Stimulated activated naive CD8-positive, alpha-beta T cell treated with anti-CD3 and anti-CD28 coated beads, Interleukin-15, Interleukin-2, amounts not matched to agents 100 ng/mL and 50 ng/mL, for 24 hours (primary cell): ENCODE data around the gene RAPGEF5.

Source experiments
- H3K27ac Mint-ChIP-seq: one replicate; pipeline ENCODE4 v1.8.0; 2021; ENCODE audit warnings: mild to moderate bottlenecking, mixed read lengths
- H3K27me3 Mint-ChIP-seq: one replicate; pipeline ENCODE4 v1.8.0; 2021; ENCODE audit warnings: mixed read lengths
- H3K36me3 Mint-ChIP-seq: one replicate; pipeline ENCODE4 v1.8.0; 2021; ENCODE audit warnings: low read depth, mixed read lengths
- H3K4me1 Mint-ChIP-seq: one replicate; pipeline ENCODE4 v1.8.0; 2021; ENCODE audit warnings: low read depth, mixed read lengths
- H3K4me3 Mint-ChIP-seq: one replicate; pipeline ENCODE4 v1.8.0; 2021; ENCODE audit warnings: mild to moderate bottlenecking, mixed read lengths
- H3K9me3 Mint-ChIP-seq: one replicate; pipeline ENCODE4 v1.8.0; 2021; ENCODE audit warnings: mixed read lengths

The RAPGEF5 gene

DNA sequence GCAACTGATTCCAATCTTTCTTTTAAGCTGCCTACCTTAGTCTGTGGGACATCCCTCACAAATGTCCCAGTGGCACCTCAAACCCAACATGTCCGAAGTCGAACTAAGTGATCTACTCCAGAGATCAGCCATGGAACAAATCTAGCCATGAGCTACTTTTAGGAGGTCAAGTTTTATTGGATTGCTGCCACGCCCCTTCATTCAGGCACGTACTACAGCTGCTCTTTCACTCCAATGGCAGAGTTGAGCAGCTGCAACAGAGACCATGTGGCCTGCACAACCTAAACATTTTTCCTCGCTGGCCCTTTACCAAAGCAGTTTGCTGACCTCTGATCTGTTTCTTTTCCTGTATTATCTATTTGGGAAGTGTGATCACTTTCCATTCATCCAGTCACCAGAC, 218.8 kb downstream of the RAPGEF5 start:
- H3K36me3 Mint-ChIP-seq: no peaks in the 10 kb centered on the region
- H3K4me3 Mint-ChIP-seq: no peak overlapping the region
- H3K27ac Mint-ChIP-seq: no peak overlapping the region
- H3K9me3 Mint-ChIP-seq: no peaks in the 10 kb centered on the region
- no peaks in the 10 kb centered on the region for H3K4me1 Mint-ChIP-seq
- no peaks in the 10 kb centered on the region for H3K27me3 Mint-ChIP-seq

- Mint-ChIP-seq H3K27ac (no peak overlapping the region), H3K4me1 (no peaks in the 10 kb centered on the region), H3K36me3 (no peaks in the 10 kb centered on the region), H3K4me3 (no peak overlapping the region), H3K9me3 (no peaks in the 10 kb centered on the region), H3K27me3 (no peaks in the 10 kb centered on the region)
Observed at GRCh38 chr7:22137466-22137865, 219.5 kb downstream of the RAPGEF5 start.

GRCh38 chr7:22137026-22137425, 219.9 kb downstream of the RAPGEF5 start:
- no peaks in the 10 kb centered on the region for H3K4me1 Mint-ChIP-seq
- H3K27me3 Mint-ChIP-seq: no peaks in the 10 kb centered on the region
- H3K4me3 Mint-ChIP-seq: no peak overlapping the region
- H3K9me3 Mint-ChIP-seq: no peaks in the 10 kb centered on the region
- no peaks in the 10 kb centered on the region for H3K36me3 Mint-ChIP-seq
- no peak overlapping the region for H3K27ac Mint-ChIP-seq

DNA sequence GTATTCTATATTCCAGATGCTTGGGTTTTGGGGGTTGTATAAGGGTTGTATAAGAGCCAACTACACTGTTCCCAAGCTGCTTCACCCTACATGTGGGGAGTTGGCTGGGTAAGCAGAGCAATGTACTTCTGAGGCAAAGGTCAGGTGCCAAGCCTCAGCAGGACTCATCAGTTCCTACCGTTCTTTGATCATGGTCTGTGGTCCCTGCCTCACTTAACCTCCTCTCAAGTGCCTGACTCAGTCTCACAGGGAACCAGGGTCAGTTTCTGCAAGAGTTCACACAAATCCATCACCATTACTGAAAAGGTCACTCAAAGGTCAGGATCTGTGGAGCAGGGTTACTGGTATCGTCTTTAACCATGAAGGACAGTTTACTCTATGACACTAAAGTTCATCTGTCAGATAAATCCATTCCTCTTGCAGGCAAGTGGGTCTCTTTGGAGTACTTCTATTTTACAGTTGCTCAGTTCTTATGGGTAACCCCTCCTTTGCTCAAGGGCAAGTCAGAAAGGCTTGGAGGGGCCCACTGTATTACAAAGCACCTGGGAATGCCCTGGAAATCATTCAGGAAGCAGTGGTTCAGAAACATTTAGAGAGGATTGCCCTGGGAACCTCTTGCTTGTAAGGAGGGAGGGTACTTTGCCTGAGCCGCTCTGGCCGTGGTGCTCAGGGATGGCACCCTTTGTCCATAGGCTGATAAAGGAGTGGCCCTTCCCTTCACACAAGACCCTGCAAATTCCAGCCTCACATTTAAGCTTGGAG, 227.0 kb downstream of the RAPGEF5 start:
- no peak overlapping the region for H3K4me3 Mint-ChIP-seq
- H3K27ac Mint-ChIP-seq: no peak overlapping the region
- no peaks in the 10 kb centered on the region for H3K36me3 Mint-ChIP-seq
- no peaks in the 10 kb centered on the region for H3K9me3 Mint-ChIP-seq
- H3K4me1 Mint-ChIP-seq: no peaks in the 10 kb centered on the region
- peaks cover 6% of the 10 kb centered on the region for H3K27me3 Mint-ChIP-seq

- Mint-ChIP-seq H3K27ac (no peak overlapping the region), H3K36me3 (no peaks in the 10 kb centered on the region), H3K4me1 (no peaks in the 10 kb centered on the region), H3K4me3 (no peak overlapping the region), H3K9me3 (no peaks in the 10 kb centered on the region), H3K27me3 (peaks cover 6% of the 10 kb centered on the region)
Observed at GRCh38 chr7:22129166-22129565, 227.8 kb downstream of the RAPGEF5 start.

DNA sequence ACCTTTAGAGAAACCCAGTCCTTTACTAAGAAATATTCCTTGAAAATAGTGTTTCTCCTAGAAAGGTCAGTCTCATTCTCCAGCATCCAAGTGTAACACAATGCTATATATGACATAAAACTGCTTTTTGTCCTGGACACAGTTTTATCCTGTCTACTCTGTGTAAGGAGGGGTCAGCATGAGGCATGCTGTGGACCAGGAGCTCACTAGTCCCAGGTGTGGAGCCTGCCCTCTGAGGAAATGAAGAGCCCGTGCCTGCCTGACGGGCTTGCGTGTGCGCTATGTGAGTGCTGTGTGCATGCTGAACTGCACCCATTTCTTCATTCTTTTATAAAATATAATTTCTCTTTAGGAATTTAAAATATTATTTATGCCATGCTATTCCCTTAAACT, 228.4 kb downstream of the RAPGEF5 start:
- Mint-ChIP-seq H3K36me3 (no peaks in the 10 kb centered on the region), H3K4me3 (no peak overlapping the region), H3K4me1 (no peaks in the 10 kb centered on the region), H3K27ac (no peak overlapping the region), H3K27me3 (peaks cover 6% of the 10 kb centered on the region), H3K9me3 (no peaks in the 10 kb centered on the region)

GRCh38 chr7:22127835-22128527, 229.0 kb downstream of the RAPGEF5 start:
- Mint-ChIP-seq H3K4me3 (no peak overlapping the region), H3K27me3 (peaks cover 6% of the 10 kb centered on the region), H3K36me3 (no peaks in the 10 kb centered on the region), H3K4me1 (no peaks in the 10 kb centered on the region), H3K27ac (no peak overlapping the region), H3K9me3 (no peaks in the 10 kb centered on the region)

DNA sequence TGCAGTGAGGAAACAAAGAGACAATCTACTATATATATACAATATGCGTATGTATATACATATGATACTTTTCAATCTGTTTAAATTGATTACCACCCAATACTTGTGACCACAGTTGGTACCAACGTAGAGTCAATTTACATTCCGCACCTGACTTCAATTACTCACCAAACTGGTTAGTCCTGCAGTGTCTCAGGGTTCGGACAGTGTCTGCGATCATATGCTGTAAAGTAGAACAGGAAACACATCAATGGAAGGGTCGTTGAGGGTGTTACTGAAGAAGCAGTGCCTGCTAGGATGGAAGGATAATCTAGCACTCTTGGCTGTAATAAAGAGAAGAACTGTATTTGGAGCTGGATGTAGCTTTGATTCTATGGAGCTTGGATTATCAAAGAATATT, 231.5 kb downstream of the RAPGEF5 start:
- Mint-ChIP-seq H3K27ac (no peak overlapping the region), H3K36me3 (no peaks in the 10 kb centered on the region), H3K4me3 (no peak overlapping the region), H3K27me3 (peaks cover 6% of the 10 kb centered on the region), H3K4me1 (peaks cover 9% of the 10 kb centered on the region), H3K9me3 (no peaks in the 10 kb centered on the region)

- Mint-ChIP-seq H3K36me3 (no peaks in the 10 kb centered on the region), H3K9me3 (no peaks in the 10 kb centered on the region), H3K27ac (no peak overlapping the region), H3K4me3 (no peak overlapping the region), H3K27me3 (peaks cover 5% of the 10 kb centered on the region), H3K4me1 (peaks cover 9% of the 10 kb centered on the region)
Observed at GRCh38 chr7:22124941-22125340, 232.0 kb downstream of the RAPGEF5 start.

- Mint-ChIP-seq H3K4me3 (no peak overlapping the region), H3K9me3 (no peaks in the 10 kb centered on the region), H3K27me3 (no peaks in the 10 kb centered on the region), H3K27ac (no peak overlapping the region), H3K4me1 (peaks cover 9% of the 10 kb centered on the region), H3K36me3 (no peaks in the 10 kb centered on the region)
Observed at GRCh38 chr7:22123139-22123538, 233.8 kb downstream of the RAPGEF5 start.

DNA sequence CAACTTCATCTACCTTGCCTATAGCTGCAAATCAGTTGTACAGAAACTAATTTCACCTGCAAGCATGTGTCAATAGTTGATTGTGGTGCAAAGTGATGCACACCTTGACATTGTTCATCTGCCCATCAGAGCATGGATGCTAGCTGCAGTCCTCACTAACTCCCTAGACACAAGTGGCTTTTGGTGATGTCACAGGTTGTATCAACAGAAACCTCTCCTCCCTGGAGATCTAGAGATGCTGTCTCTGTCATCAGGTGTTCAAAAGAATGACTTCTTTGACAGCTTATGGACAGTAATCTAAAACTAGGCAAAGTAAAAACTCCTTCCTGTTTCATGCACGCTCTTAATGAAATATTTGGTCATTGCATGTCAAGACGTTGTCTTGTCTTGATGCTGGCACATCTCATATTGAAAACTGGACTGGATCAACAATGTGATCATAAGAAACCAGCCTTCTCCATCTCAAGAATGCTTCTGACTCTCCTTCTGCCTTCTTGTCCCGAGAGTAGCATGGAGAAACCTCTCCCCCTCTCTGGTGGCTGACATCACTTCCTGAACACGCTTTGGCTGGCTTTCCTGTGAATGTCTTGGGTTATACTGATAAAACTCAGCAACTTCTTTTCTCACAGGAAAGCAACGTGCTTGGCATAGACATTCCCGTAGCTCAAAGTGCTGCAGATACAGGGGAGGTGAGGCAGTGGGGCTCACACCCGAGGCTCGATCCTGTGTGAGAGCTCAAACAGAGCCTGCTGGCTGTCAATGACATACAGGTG, 235.1 kb downstream of the RAPGEF5 start:
- H3K9me3 Mint-ChIP-seq: no peaks in the 10 kb centered on the region
- H3K4me1 Mint-ChIP-seq: peaks cover 9% of the 10 kb centered on the region

GRCh38 chr7:22120391-22121053, 236.4 kb downstream of the RAPGEF5 start:
- Mint-ChIP-seq H3K36me3 (no peaks in the 10 kb centered on the region), H3K9me3 (no peaks in the 10 kb centered on the region), H3K4me3 (no peak overlapping the region), H3K4me1 (peaks cover 9% of the 10 kb centered on the region), H3K27me3 (no peaks in the 10 kb centered on the region), H3K27ac (no peak overlapping the region)

More for the DNA sequence above, 235.1 kb downstream of the RAPGEF5 start:
- no peak overlapping the region for H3K4me3 Mint-ChIP-seq
- no peak overlapping the region for H3K27ac Mint-ChIP-seq
- H3K36me3 Mint-ChIP-seq: no peaks in the 10 kb centered on the region
- H3K27me3 Mint-ChIP-seq: no peaks in the 10 kb centered on the region

DNA sequence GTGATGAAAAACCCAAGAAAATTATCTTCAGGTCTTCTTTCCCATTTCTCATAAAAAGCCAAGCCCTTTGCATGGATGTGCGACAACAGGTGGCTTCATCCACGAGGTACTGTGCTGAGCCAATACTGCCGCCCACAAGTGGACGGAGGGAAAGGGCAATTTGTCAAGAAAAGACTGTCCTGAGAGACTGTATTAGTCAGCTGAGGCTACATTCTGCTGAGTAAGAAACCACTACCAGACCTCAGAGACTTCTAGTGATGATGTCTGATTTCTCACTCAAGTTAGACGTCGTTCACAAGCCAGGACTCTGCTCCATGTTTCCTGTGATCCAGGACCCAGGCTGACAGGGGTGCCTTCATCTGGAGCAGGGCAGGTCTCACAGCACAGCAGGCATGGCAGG, 239.7 kb downstream of the RAPGEF5 start:
- Mint-ChIP-seq H3K9me3 (no peaks in the 10 kb centered on the region), H3K27ac (no peak overlapping the region), H3K4me3 (no peak overlapping the region), H3K4me1 (peaks cover 7% of the 10 kb centered on the region), H3K27me3 (no peaks in the 10 kb centered on the region), H3K36me3 (no peaks in the 10 kb centered on the region)

DNA sequence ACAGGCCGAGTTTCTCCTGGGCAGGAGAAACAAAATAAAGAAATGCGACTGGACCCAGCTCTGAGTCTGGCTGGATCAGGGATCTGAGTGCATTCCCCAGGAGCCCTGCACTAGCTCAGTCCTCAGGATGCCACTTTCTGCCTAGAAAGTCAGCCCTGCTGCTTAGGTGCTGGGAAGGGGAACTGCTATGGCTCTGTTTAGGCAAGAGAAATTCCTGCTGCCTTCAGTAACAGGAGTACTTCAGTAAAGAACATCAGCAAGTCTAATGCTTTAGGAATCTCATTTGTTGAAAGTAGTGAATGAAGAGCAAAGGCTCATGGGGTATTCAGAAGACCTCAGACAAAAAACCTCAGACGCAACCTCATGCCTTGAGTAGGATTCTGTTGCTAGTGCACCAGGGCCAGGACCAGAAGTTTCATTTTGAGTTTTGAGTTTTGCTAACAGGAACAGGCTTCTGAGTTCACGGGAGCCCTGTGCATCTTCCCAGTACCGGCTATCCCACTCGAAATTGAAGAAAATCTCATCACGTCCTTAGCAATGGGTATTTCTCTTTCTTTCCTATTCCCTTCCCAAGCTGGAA, 240.4 kb downstream of the RAPGEF5 start:
- Mint-ChIP-seq H3K4me1 (peaks cover under 1% of the 10 kb centered on the region), H3K36me3 (no peaks in the 10 kb centered on the region), H3K4me3 (no peak overlapping the region), H3K27ac (no peak overlapping the region), H3K9me3 (no peaks in the 10 kb centered on the region), H3K27me3 (no peaks in the 10 kb centered on the region)
